Measurements from ENCODE around the gene ITM2B. TPM values are rescaled to one million over a fixed set of nuclear protein-coding genes. Genes with fewer than 3 reads are reported as not detected.
A peak's percentile ranks its signal among the peaks of the same experiment; 100 is the strongest.

The ITM2B gene
- total RNA-seq, 2 donors from 2014 or later, result 233 to 254 TPM

DNA sequence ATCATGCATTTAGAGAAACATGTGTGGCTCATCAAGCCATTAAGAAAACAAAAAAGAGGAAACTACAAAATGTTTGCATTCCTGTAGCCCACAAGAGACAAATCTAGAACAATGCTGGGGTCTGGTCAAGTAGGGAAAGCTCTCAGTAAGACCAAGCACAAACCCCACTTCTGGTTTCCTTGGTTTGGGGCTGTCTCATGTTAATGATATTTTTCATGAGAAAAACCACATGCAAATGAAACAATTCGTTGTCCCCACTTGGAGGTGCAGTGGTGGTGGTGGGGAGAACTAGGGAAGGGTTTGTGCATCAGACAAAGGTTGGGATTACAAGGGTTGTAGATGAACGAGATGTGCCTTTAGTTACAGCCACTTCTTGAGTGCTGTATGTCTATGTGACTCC lies 63.5 kb downstream of the ITM2B start:
- intact Hi-C loops (cut with DNase I), result no loop called here
- TF ChIP-seq POLR2A (IDR thresholded peaks at IDR 0.05), result no peak
- no peak overlapping the region for H3K4me3 ChIP-seq
- peaks cover 7% of the 10 kb centered on the region for H3K4me1 ChIP-seq
- no peaks in the 10 kb centered on the region for H3K9me3 ChIP-seq
- H3K27ac ChIP-seq, result no peak overlapping the region
- no peaks in the 10 kb centered on the region for H3K36me3 ChIP-seq (replicated peaks in 1 of 2; ENCODE audit: insufficient read depth in 1 of 2, low read depth in 2 of 2)
- H3K27me3 ChIP-seq, result no peaks in the 10 kb centered on the region
- 60 to 64% methylated on average over 2 of the region's 2 CpGs for WGBS, 2 donors
- ATAC-seq (no peak), DNase-seq (no peak)

GRCh38 chr13:48297131-48297786 lies 64.3 kb downstream of the ITM2B start:
- no peak for ATAC-seq
- no peaks in the 10 kb centered on the region for H3K9me3 ChIP-seq
- H3K4me3 ChIP-seq, result no peak overlapping the region
- H3K27ac ChIP-seq, result no peak overlapping the region
- intact Hi-C loops (cut with DNase I), result no loop called here
- no peaks in the 10 kb centered on the region for H3K36me3 ChIP-seq (replicated peaks in 1 of 2; ENCODE audit: insufficient read depth in 1 of 2, low read depth in 2 of 2)
- DNase-seq, result no peak
- 53 to 58% methylated on average over 4 of the region's 4 CpGs for WGBS, 2 donors
- no peaks in the 10 kb centered on the region for H3K27me3 ChIP-seq
- TF ChIP-seq CTCF (IDR thresholded peaks at IDR 0.05) (no peak), POLR2A (IDR thresholded peaks at IDR 0.05) (no peak)
- H3K4me1 ChIP-seq, result no peaks in the 10 kb centered on the region

GRCh38 chr13:48299591-48299990 lies 66.6 kb downstream of the ITM2B start:
- WGBS, 2 donors, result 78 to 81% methylated on average over 2 of the region's 2 CpGs
- no peak overlapping the region for H3K27ac ChIP-seq
- no peak for DNase-seq
- no peak for TF ChIP-seq POLR2A (IDR thresholded peaks at IDR 0.05)
- TF ChIP-seq CTCF (IDR thresholded peaks at IDR 0.05), result no peak
- H3K4me3 ChIP-seq, result no peak overlapping the region
- H3K9me3 ChIP-seq, result no peaks in the 10 kb centered on the region
- no peaks in the 10 kb centered on the region for H3K4me1 ChIP-seq
- intact Hi-C loops (cut with DNase I), result no loop called here
- H3K36me3 ChIP-seq (replicated peaks in 1 of 2; ENCODE audit: insufficient read depth in 1 of 2, low read depth in 2 of 2), result no peaks in the 10 kb centered on the region
- no peaks in the 10 kb centered on the region for H3K27me3 ChIP-seq
- no peak for ATAC-seq

- Histone ChIP-seq H3K4me3 (peak overlapping the region; percentile 91 to 99), H3K4me1 (peaks cover 18% of the 10 kb centered on the region), H3K9me3 (no peaks in the 10 kb centered on the region), H3K27me3 (no peaks in the 10 kb centered on the region), H3K27ac (peak overlapping the region; percentile 79 to 99 (median 96)), H3K36me3 (replicated peaks in 1 of 2; ENCODE audit: insufficient read depth in 1 of 2, low read depth in 2 of 2) (no peaks in the 10 kb centered on the region)
- peak; percentile 21 for ATAC-seq
- intact Hi-C loops (cut with DNase I), result no loop called here
- TF ChIP-seq CTCF (IDR thresholded peaks at IDR 0.05) (peak in 1 of 7 experiments; percentile 11), POLR2A (IDR thresholded peaks at IDR 0.05) (no peak)
- DNase-seq, result peak in 1 of 4 donors; percentile 7
- 11 to 15% methylated on average over 12 of the region's 12 CpGs for WGBS, 2 donors
These were observed 69.9 kb downstream of the ITM2B start for GRCh38 chr13:48302871-48303358.

GRCh38 chr13:48303359-48304142 lies 70.5 kb downstream of the ITM2B start, which contains the start of gene RB1:
RB1 (plus strand) TSS chr13:48303751; CDS start chr13:48303913, 162 bp downstream.
- peak; percentile 89 to 92 (median 90) for DNase-seq
- peak; percentile 94 for ATAC-seq
- Histone ChIP-seq H3K9me3 (no peaks in the 10 kb centered on the region), H3K27me3 (no peaks in the 10 kb centered on the region), H3K4me1 (peaks cover 18% of the 10 kb centered on the region), H3K36me3 (replicated peaks in 1 of 2; ENCODE audit: insufficient read depth in 1 of 2, low read depth in 2 of 2) (no peaks in the 10 kb centered on the region), H3K27ac (peak within 1 kb of the TSS; percentile 79 to 99 (median 96)), H3K4me3 (peak within 1 kb of the TSS; percentile 91 to 99)
- intact Hi-C loops (cut with DNase I), result no loop called here
- TF ChIP-seq CTCF (IDR thresholded peaks at IDR 0.05) (peak in 2 of 7 experiments; percentile 4 to 9), POLR2A (IDR thresholded peaks at IDR 0.05) (peak; percentile 89 to 96 (median 95))
- 0% methylated on average over 6 to 94 of the region's 96 CpGs for whole genome bisulfite sequencing, 2 donors
